Keratinocyte (primary cell): ENCODE data around the gene FOXE1. TPM values are rescaled to one million over a fixed set of nuclear protein-coding genes. Genes with fewer than 3 reads are reported as not detected.

ENCODE experiments used
- DNase-seq: peaks from one replicate; pipeline ENCODE4 v3.0.0-alpha.2; 2011; ENCODE audit warnings: low read depth, missing footprints, low spot score
- FAIRE-seq: peaks from 2 replicates; lab custom pipeline; 2011; peaks lifted over from hg19 to GRCh38; lab: Jason Lieb, UNC
- H2AFZ ChIP-seq: 2 replicates; pipeline ENCODE4 v1.6.0; 2012; ENCODE audit warnings: low read length, control low read depth, inconsistent platforms; ENCODE audit not compliant: control insufficient read depth
- H3K27ac ChIP-seq: 2 replicates; pipeline ENCODE4 v1.5.1; 2011; ENCODE audit warnings: low read length; ENCODE audit not compliant: control insufficient read depth, insufficient read depth
- H3K27me3 ChIP-seq: 3 replicates; pipeline ENCODE4 v1.6.0; 2011; ENCODE audit warnings: low read length; ENCODE audit not compliant: control insufficient read depth, insufficient read depth; ENCODE audit errors: extremely low read depth
- H3K36me3 ChIP-seq, 2 experiments: 2 replicates in 1 of 2; 3 replicates in 1 of 2; pipeline ENCODE4 v1.5.1; 2011; ENCODE audit warnings: low read length in 2 of 2, mild to moderate bottlenecking in 1 of 2; ENCODE audit not compliant: control insufficient read depth in 2 of 2, insufficient read depth in 2 of 2; ENCODE audit errors: extremely low read depth in 1 of 2
- H3K4me1 ChIP-seq: 3 replicates; pipeline ENCODE4 v1.5.1; 2011; ENCODE audit warnings: low read length; ENCODE audit not compliant: control insufficient read depth, insufficient read depth; ENCODE audit errors: extremely low read depth
- H3K4me2 ChIP-seq: 3 replicates; pipeline ENCODE4 v1.6.0; 2011; ENCODE audit warnings: low read depth, low read length; ENCODE audit not compliant: control insufficient read depth, insufficient read depth; ENCODE audit errors: extremely low read depth
- H3K4me3 ChIP-seq, 3 experiments: fragments of 200-600 bp in 1 of 3; sonication (generic) in 1 of 3; 2 replicates in 2 of 3; 3 replicates in 1 of 3; pipeline ENCODE4 v1.5.1; 2011 to 2016; ENCODE audit warnings: low read length in 3 of 3, mild to moderate bottlenecking in 3 of 3, control low read depth in 2 of 3, inconsistent platforms in 1 of 3, low read depth in 1 of 3, mixed read lengths in 1 of 3, mixed run types in 1 of 3, moderate library complexity in 1 of 3; ENCODE audit not compliant: control insufficient read depth in 2 of 3, insufficient read depth in 2 of 3; ENCODE audit errors: extremely low read depth in 1 of 3
- H3K79me2 ChIP-seq: 2 replicates; pipeline ENCODE4 v1.6.0; 2012; ENCODE audit warnings: low read length; ENCODE audit not compliant: control insufficient read depth, insufficient read depth
- H3K9ac ChIP-seq: 3 replicates; pipeline ENCODE4 v1.6.0; 2011; ENCODE audit warnings: low read length; ENCODE audit not compliant: control insufficient read depth, insufficient read depth; ENCODE audit errors: extremely low read depth
- H3K9me1 ChIP-seq: 3 replicates; pipeline ENCODE4 v1.6.0; 2011; ENCODE audit warnings: low read length; ENCODE audit not compliant: control insufficient read depth, insufficient read depth; ENCODE audit errors: extremely low read depth
- H3K9me3 ChIP-seq: 2 replicates; pipeline ENCODE4 v1.5.1; 2012; ENCODE audit warnings: low read depth, low read length; ENCODE audit not compliant: control insufficient read depth
- H4K20me1 ChIP-seq: 3 replicates; pipeline ENCODE4 v1.6.0; 2011; ENCODE audit warnings: low read length; ENCODE audit not compliant: control insufficient read depth, insufficient read depth; ENCODE audit errors: extremely low read depth
- EZH2 ChIP-seq: IDR thresholded peaks from one replicate; pipeline ENCODE4 v1.6.1; 2012; ENCODE audit warnings: inconsistent platforms, mild to moderate bottlenecking, low read length, moderate library complexity
- dilution Hi-C: fragments of 300-500 bp; cut with MboI; formaldehyde crosslinking; loops from one replicate; pipeline ENCODE4 v1.7.0; 2020; ENCODE audit warnings: low sequenced_read_pairs; ENCODE audit not compliant: extremely low pct_ligation_motif_present
- polyA plus RNA-seq, 5 experiments: library from polyadenylated mRNA; depleted of rRNA in 3 of 5; stranded (reverse) in 3 of 5; stranded (forward) in 1 of 5; unstranded in 1 of 5; fragments of >200 nt; gene quantifications; 1 replicate in 1 of 5; 2 replicates in 3 of 5; 3 replicates in 1 of 5; pipeline versions ENCODE4 v1.2.1 to v1.2.3, GENCODE V29; 2011 to 2012; ENCODE audit warnings: missing spikeins in 2 of 5, low read depth in 1 of 5, low replicate concordance in 1 of 5
- TF ChIP-seq, protein P1 (sequence below), 3 experiments: IDR thresholded peaks in 1 of 3; conservative IDR thresholded peaks in 1 of 3; optimal IDR thresholded peaks in 1 of 3; 2 replicates in 2 of 3; 3 replicates in 1 of 3; pipeline versions ENCODE3 to v1.5.1; 2011; ENCODE audit warnings: low read length in 3 of 3, mild to moderate bottlenecking in 3 of 3, moderate library complexity in 2 of 3, control low read depth in 1 of 3, inconsistent platforms in 1 of 3; ENCODE audit not compliant: insufficient read depth in 2 of 3; ENCODE audit errors: extremely low read depth in 1 of 3

The FOXE1 gene
- polyA plus RNA-seq, 1 donor (not counting 4 experiments of a cell fraction or from before 2014, with no cell fraction given), result 0.97 TPM

DNA sequence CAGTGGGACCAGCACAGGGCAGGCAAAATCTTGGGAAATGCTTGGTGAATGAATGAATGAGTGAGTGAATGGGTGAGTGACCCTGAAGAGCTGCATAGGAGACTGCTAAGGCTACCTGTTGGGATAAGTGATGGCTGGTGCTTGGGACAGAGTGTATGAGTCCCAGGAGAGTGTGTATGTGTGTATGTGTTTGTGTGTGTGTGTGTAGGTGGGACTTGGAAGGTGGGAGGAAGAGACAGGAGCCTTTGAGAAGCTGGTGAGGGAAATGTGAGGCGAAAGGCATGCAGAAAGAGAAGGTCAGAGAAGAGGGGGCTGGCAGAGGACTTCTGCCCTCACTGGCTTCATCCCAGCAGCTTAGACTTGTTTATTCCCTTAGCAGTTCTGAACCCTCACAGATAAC, 33.3 kb upstream of the FOXE1 start:
- H3K79me2 ChIP-seq, result no peaks in the 10 kb centered on the region
- no peak for DNase-seq
- H3K36me3 ChIP-seq, result no peaks in the 10 kb centered on the region
- no peak overlapping the region for H3K27ac ChIP-seq
- H2AFZ ChIP-seq, result no peak overlapping the region
- H3K9ac ChIP-seq, result no peak overlapping the region
- dilution Hi-C loops, result no loop called here
- TF ChIP-seq, protein P1, sequence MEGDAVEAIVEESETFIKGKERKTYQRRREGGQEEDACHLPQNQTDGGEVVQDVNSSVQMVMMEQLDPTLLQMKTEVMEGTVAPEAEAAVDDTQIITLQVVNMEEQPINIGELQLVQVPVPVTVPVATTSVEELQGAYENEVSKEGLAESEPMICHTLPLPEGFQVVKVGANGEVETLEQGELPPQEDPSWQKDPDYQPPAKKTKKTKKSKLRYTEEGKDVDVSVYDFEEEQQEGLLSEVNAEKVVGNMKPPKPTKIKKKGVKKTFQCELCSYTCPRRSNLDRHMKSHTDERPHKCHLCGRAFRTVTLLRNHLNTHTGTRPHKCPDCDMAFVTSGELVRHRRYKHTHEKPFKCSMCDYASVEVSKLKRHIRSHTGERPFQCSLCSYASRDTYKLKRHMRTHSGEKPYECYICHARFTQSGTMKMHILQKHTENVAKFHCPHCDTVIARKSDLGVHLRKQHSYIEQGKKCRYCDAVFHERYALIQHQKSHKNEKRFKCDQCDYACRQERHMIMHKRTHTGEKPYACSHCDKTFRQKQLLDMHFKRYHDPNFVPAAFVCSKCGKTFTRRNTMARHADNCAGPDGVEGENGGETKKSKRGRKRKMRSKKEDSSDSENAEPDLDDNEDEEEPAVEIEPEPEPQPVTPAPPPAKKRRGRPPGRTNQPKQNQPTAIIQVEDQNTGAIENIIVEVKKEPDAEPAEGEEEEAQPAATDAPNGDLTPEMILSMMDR (optimal IDR thresholded peaks at IDR 0.05 in 1 of 3, IDR thresholded peaks at IDR 0.05 in 1 of 3, conservative IDR thresholded peaks at IDR 0.05 in 1 of 3; ENCODE audit: extremely low read depth in 1 of 3, insufficient read depth in 2 of 3, low read length in 3 of 3), result no peak
- TF ChIP-seq EZH2, result no peak
- H3K4me1 ChIP-seq, result no peaks in the 10 kb centered on the region
- no peaks in the 10 kb centered on the region for H3K9me1 ChIP-seq
- H3K4me2 ChIP-seq, result no peak overlapping the region
- no peaks in the 10 kb centered on the region for H3K27me3 ChIP-seq
- no peak overlapping the region for H3K4me3 ChIP-seq
- no peaks in the 10 kb centered on the region for H3K9me3 ChIP-seq
- FAIRE-seq, result no peak
- H4K20me1 ChIP-seq, result no peaks in the 10 kb centered on the region

DNA sequence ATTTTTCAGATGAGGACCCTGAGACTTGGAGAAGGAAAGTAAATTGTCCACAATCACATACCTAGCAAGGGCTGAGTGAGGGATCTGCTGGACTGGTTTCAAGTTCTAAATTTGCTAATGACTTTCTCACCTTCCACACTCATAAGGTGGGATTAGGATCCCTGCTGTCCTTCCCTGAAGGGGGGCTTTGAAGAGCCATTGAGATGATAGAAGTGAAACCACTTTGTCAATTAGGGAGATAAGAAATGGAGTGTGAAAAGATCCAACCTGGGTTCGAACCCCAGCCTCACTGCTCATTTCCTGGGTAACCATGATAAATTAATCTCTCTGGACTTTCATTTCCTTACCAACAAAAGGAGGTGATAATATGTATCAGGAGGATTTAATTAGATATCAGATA, 32.7 kb upstream of the FOXE1 start:
- Histone ChIP-seq H3K4me2 (no peak overlapping the region), H3K9me1 (no peaks in the 10 kb centered on the region), H3K27ac (no peak overlapping the region), H3K4me3 (no peak overlapping the region), H3K9ac (no peak overlapping the region), H3K27me3 (no peaks in the 10 kb centered on the region), H4K20me1 (no peaks in the 10 kb centered on the region), H3K4me1 (no peaks in the 10 kb centered on the region), H3K9me3 (no peaks in the 10 kb centered on the region), H3K79me2 (no peaks in the 10 kb centered on the region), H2AFZ (no peak overlapping the region), H3K36me3 (no peaks in the 10 kb centered on the region)
- no peak for FAIRE-seq
- no peak for DNase-seq
- TF ChIP-seq EZH2, result no peak
- TF ChIP-seq, protein P1 (optimal IDR thresholded peaks at IDR 0.05 in 1 of 3, IDR thresholded peaks at IDR 0.05 in 1 of 3, conservative IDR thresholded peaks at IDR 0.05 in 1 of 3; ENCODE audit: extremely low read depth in 1 of 3, insufficient read depth in 2 of 3, low read length in 3 of 3), result no peak
- dilution Hi-C loops, result no loop called here
